Osteocyte (in vitro differentiated cells): ENCODE data around the gene MISFA. TPM values are rescaled to one million over a fixed set of nuclear protein-coding genes. Genes with fewer than 3 reads are reported as not detected.

Source experiments
- DNase-seq: peaks from one replicate; pipeline ENCODE4 v3.0.0; 2021; ENCODE audit warnings: mixed read lengths; ENCODE audit not compliant: unreplicated experiment; ENCODE audit errors: extremely low spot score
- H3K27ac Mint-ChIP-seq: one replicate; pipeline ENCODE4 v1.8.0; 2021; ENCODE audit warnings: mild to moderate bottlenecking, mixed read lengths; ENCODE audit not compliant: unreplicated experiment
- H3K27me3 Mint-ChIP-seq: one replicate; pipeline ENCODE4 v1.8.0; 2021; ENCODE audit warnings: mixed read lengths; ENCODE audit not compliant: unreplicated experiment
- H3K36me3 Mint-ChIP-seq: one replicate; pipeline ENCODE4 v1.8.0; 2021; ENCODE audit warnings: mixed read lengths; ENCODE audit not compliant: unreplicated experiment
- H3K4me1 Mint-ChIP-seq: one replicate; pipeline ENCODE4 v1.8.0; 2021; ENCODE audit warnings: mixed read lengths; ENCODE audit not compliant: unreplicated experiment
- H3K4me3 Mint-ChIP-seq: one replicate; pipeline ENCODE4 v1.8.0; 2021; ENCODE audit warnings: mild to moderate bottlenecking, moderate library complexity, mixed read lengths; ENCODE audit not compliant: unreplicated experiment
- H3K9me3 Mint-ChIP-seq: one replicate; pipeline ENCODE4 v1.8.0; 2021; ENCODE audit warnings: mixed read lengths; ENCODE audit not compliant: unreplicated experiment
- CTCF ChIP-seq: fragments of 200-600 bp; sonication (generic); IDR thresholded peaks from 2 replicates; pipeline ENCODE4 v1.5.0; 2021; ENCODE audit warnings: antibody characterized with exemption, mild to moderate bottlenecking, moderate library complexity
- total RNA-seq: library from RNA; stranded (reverse); gene quantifications from 2 replicates; pipeline ENCODE4 v1.2.1, GENCODE V29; 2021

The MISFA gene
- total RNA-seq, 1 donor from 2014 or later = 3.0 TPM

DNA sequence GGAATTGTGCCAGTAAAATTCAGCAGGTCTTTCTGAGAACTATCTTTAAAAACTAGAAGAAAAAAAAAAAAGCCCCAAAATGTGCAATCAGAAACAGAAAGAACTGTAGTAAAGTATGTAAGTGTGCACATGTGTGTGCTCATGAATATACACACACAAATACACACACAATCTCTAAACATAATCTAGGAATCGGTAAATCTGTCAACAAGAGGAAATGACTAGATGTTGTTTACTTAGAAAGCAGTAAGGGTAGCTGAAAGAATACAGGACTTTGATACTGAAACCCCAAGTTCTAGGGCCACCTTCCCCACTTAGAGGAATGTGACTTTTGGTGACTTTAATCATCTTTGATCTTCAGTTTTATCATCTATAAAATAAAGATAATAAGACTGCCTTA, 24.2 kb upstream of the MISFA start:
- Mint-ChIP-seq H3K27ac (no peak overlapping the region), H3K27me3 (no peaks in the 10 kb centered on the region)

GRCh38 chr11:18578975-18579598, 20.5 kb upstream of the MISFA start:
- peak; percentile 51 for DNase-seq
- no peaks in the 10 kb centered on the region for H3K4me1 Mint-ChIP-seq
- H3K27ac Mint-ChIP-seq = no peak overlapping the region
- H3K36me3 Mint-ChIP-seq = peaks cover 15% of the 10 kb centered on the region
- no peaks in the 10 kb centered on the region for H3K9me3 Mint-ChIP-seq
- TF ChIP-seq CTCF = no peak
- no peaks in the 10 kb centered on the region for H3K27me3 Mint-ChIP-seq
- no peak overlapping the region for H3K4me3 Mint-ChIP-seq

More for the DNA sequence above, 24.2 kb upstream of the MISFA start:
- Mint-ChIP-seq H3K9me3 (no peaks in the 10 kb centered on the region), H3K4me1 (no peaks in the 10 kb centered on the region), H3K4me3 (no peak overlapping the region), H3K36me3 (peaks cover 26% of the 10 kb centered on the region)
- TF ChIP-seq CTCF = no peak
- no peak for DNase-seq

- no peak for TF ChIP-seq CTCF
- Mint-ChIP-seq H3K36me3 (peaks cover 12% of the 10 kb centered on the region), H3K4me1 (no peaks in the 10 kb centered on the region), H3K27me3 (no peaks in the 10 kb centered on the region), H3K4me3 (no peak overlapping the region), H3K9me3 (no peaks in the 10 kb centered on the region), H3K27ac (no peak overlapping the region)
- peak; percentile 2 for DNase-seq
Observed at GRCh38 chr11:18580113-18580766, 19.3 kb upstream of the MISFA start.

DNA sequence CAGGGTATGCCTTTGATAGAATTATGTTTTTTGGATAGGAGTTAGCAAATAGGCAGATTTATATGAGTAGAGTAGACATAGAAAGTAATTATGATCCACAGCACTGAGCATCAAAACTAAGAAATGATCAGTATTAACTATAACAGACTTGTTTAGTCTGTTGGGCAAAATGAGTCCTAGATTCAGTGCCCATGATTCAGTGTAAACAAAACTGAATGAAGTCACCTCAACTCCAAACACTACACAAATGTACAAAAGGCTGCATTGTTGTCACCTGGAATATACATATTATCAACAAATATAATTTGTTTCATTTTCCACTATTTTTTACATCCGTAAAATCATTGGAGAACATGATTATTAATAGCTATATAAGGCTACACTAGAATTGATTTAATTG, 17.8 kb upstream of the MISFA start:
- H3K9me3 Mint-ChIP-seq = no peaks in the 10 kb centered on the region
- no peak overlapping the region for H3K4me3 Mint-ChIP-seq
- no peak overlapping the region for H3K27ac Mint-ChIP-seq
- no peak for DNase-seq
- H3K4me1 Mint-ChIP-seq = no peaks in the 10 kb centered on the region
- H3K27me3 Mint-ChIP-seq = no peaks in the 10 kb centered on the region
- no peak for TF ChIP-seq CTCF
- H3K36me3 Mint-ChIP-seq = peaks cover 5% of the 10 kb centered on the region
